Mesothelial cell of epicardium (in vitro differentiated cells): ENCODE results near the gene THRSP. TPM values are rescaled to one million over a fixed set of nuclear protein-coding genes. Genes with fewer than 3 reads are reported as not detected.
"Not testable (repeated sequence)": the region's sequence is repeated elsewhere in the genome, so short reads cannot be mapped to it uniquely, and the experiment has no call there.

Source experiments
- DNase-seq, 2 experiments: peaks; one replicate each; pipeline ENCODE4 v3.0.0; 2021; ENCODE audit warnings: low spot score in 2 of 2; ENCODE audit not compliant: unreplicated experiment in 2 of 2
- H3K27ac Mint-ChIP-seq: 2 replicates; pipeline ENCODE4 v1.8.0; 2021; ENCODE audit warnings: mixed read lengths
- H3K27me3 Mint-ChIP-seq: 2 replicates; pipeline ENCODE4 v1.8.0; 2021; ENCODE audit warnings: low read depth, mixed read lengths
- H3K36me3 Mint-ChIP-seq: 2 replicates; pipeline ENCODE4 v1.8.0; 2021; ENCODE audit warnings: mixed read lengths
- H3K4me1 Mint-ChIP-seq: 2 replicates; pipeline ENCODE4 v1.8.0; 2021; ENCODE audit warnings: mixed read lengths
- H3K4me3 Mint-ChIP-seq: 2 replicates; pipeline ENCODE4 v1.8.0; 2021; ENCODE audit warnings: mild to moderate bottlenecking, moderate library complexity, mixed read lengths
- H3K9me3 Mint-ChIP-seq: 2 replicates; pipeline ENCODE4 v1.8.0; 2021; ENCODE audit warnings: mixed read lengths
- CTCF ChIP-seq: fragments of 200-600 bp; sonication (generic); IDR thresholded peaks from one replicate; pipeline ENCODE4 v1.5.0; 2021; ENCODE audit warnings: antibody characterized with exemption; ENCODE audit not compliant: unreplicated experiment
- total RNA-seq: library from RNA; stranded (reverse); gene quantifications from 3 replicates; pipeline ENCODE4 v1.2.1, GENCODE V29; 2021

Gene THRSP
- total RNA-seq: 0.31 to 0.38 TPM (median 0.32 TPM) in 3 replicates

- Mint-ChIP-seq H3K36me3 (peaks cover 9% of the 10 kb centered on the region), H3K4me3 (no peak within 1 kb of the TSS), H3K9me3 (peaks cover 5% of the 10 kb centered on the region), H3K4me1 (peaks cover 6% of the 10 kb centered on the region), H3K27ac (no peak within 1 kb of the TSS), H3K27me3 (no peaks in the 10 kb centered on the region)
- no peak for DNase-seq
- no peak for TF ChIP-seq CTCF
Measured at GRCh38 chr11:78063440-78064181, at the start of gene THRSP. Gene THRSP (plus strand): TSS chr11:78063861. CDS start chr11:78063882, 21 bp downstream.

- not testable (repeated sequence) for H3K27me3 Mint-ChIP-seq, H3K9me3 Mint-ChIP-seq, H3K4me3 Mint-ChIP-seq, DNase-seq, H3K4me1 Mint-ChIP-seq, H3K27ac Mint-ChIP-seq
- peaks cover 13% of the 10 kb centered on the region for H3K36me3 Mint-ChIP-seq
Measured at GRCh38 chr11:78014937-78015520, 48.6 kb upstream of the THRSP start.

- TF ChIP-seq CTCF: no peak
- no peak for DNase-seq
- H3K4me1 Mint-ChIP-seq: peaks cover 13% of the 10 kb centered on the region
- H3K36me3 Mint-ChIP-seq: peaks cover 13% of the 10 kb centered on the region
- H3K9me3 Mint-ChIP-seq: no peaks in the 10 kb centered on the region
- H3K27ac Mint-ChIP-seq: no peak overlapping the region
- H3K4me3 Mint-ChIP-seq: no peak overlapping the region
- H3K27me3 Mint-ChIP-seq: no peaks in the 10 kb centered on the region
Measured at GRCh38 chr11:78015878-78016277, 47.8 kb upstream of the THRSP start.

GRCh38 chr11:78019808-78020207 is 43.9 kb upstream of the THRSP start:
- no peaks in the 10 kb centered on the region for H3K27me3 Mint-ChIP-seq
- peaks cover 37% of the 10 kb centered on the region for H3K4me1 Mint-ChIP-seq
- H3K9me3 Mint-ChIP-seq: no peaks in the 10 kb centered on the region
- DNase-seq: no peak
- TF ChIP-seq CTCF: no peak
- peaks cover 13% of the 10 kb centered on the region for H3K36me3 Mint-ChIP-seq
- peak overlapping the region; percentile 58 for H3K27ac Mint-ChIP-seq
- no peak overlapping the region for H3K4me3 Mint-ChIP-seq

- DNase-seq: no peak
- Mint-ChIP-seq H3K36me3 (peaks cover 12% of the 10 kb centered on the region), H3K27me3 (no peaks in the 10 kb centered on the region), H3K9me3 (no peaks in the 10 kb centered on the region), H3K27ac (peak overlapping the region; percentile 58), H3K4me1 (peaks cover 37% of the 10 kb centered on the region), H3K4me3 (peak overlapping the region; percentile 5)
- no peak for TF ChIP-seq CTCF
Measured at GRCh38 chr11:78020246-78020645, 43.4 kb upstream of the THRSP start.

GRCh38 chr11:78021611-78022010 is 42.0 kb upstream of the THRSP start:
- no peak for DNase-seq
- Mint-ChIP-seq H3K27ac (peak overlapping the region; percentile 95), H3K36me3 (peaks cover 1% of the 10 kb centered on the region), H3K4me1 (peaks cover 37% of the 10 kb centered on the region), H3K4me3 (peak overlapping the region; percentile 75), H3K27me3 (no peaks in the 10 kb centered on the region), H3K9me3 (no peaks in the 10 kb centered on the region)
- TF ChIP-seq CTCF: no peak
